A375 (cell line): Measurements from ENCODE around the gene NPR2. TPM values are rescaled to one million over a fixed set of nuclear protein-coding genes. Genes with fewer than 3 reads are reported as not detected.

Source experiments
- small RNA-seq: library from RNA; depleted of rRNA; stranded (forward); fragments of <200 nt; gene quantifications from one replicate; pipeline ENCODE3, GENCODE V24; 2014
- total RNA-seq: library from RNA; depleted of rRNA; stranded (reverse); fragments of >200 nt; shearing (Covaris generic); gene quantifications from 2 replicates; pipeline ENCODE4 v1.2.3, GENCODE V29; 2014; rRNA removed

The NPR2 gene
- total RNA-seq, result 2.0 and 5.1 TPM in 2 replicates

GRCh38 chr9:35791297-35791921 lies at the start of gene NPR2:
Gene NPR2, plus strand, starts transcription at chr9:35791591. Its CDS starts 818 bp downstream, at chr9:35792409.

DNA sequence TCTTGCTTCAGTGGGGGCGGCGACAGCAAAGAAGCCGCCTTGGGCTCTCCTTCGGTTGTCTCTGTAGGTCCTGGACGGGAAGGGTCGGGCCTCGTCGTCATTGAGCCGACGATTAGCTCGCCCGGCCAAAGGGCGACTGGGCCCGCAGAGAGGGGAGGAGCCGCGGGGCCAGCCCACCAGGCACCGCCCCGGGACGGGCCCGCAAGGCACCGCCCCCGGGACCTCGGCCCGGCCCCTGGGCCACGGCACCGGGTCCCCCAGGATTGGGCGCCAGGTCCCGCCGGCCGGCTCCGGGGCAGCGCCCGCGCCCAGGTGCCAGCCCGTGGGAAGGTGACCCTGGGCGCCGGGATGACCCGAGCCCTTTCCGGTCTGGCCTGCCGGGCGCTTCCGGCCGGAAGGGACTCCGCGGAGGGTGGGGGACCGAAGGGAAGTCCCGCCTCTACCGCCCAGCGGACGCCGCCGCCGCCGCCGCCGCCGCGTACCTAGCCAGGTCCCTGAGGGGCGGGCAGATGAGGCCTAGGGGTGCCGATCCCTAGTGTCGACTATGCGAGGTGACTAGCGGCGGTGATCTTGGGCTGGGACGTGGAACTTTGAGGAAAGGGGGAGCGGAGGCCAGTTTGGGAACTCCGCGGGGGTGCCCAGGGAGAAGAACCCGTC lies 42.4 kb upstream of the NPR2 start, which contains the start of the genes GBA2 and RGP1:
Gene GBA2, minus strand, starts transcription at position 371 of the 657 bp plus-strand sequence. CDS start 524 bp downstream, outside the sequence.
Gene RGP1, plus strand, starts transcription at position 430 of the 657 bp plus-strand sequence. CDS start 469 bp downstream, outside the sequence.

DNA sequence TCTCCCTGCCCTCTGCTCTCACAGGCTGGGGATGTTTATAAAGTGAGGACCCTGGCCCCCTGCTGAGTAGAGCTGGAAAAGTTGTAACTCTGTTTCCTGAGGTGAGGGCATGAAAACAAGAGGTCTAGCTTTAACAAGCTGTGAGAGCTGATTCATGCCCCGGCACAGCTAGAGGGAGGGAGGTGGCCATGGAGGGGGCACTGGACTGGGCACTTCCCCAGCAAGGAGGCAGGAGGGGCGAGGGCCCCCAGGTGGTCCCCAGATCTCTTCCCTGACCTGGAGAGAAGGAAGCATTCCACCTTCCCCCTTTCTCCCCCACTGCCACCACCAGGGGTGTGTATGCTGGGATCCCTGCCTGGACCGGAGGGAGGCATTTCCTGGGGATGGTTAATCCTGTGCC lies 37.1 kb upstream of the NPR2 start, which contains the start of gene MSMP:
Gene MSMP, minus strand, starts transcription at position 13 of the 400 bp plus-strand sequence. CDS start 147 bp downstream, outside the sequence.

DNA sequence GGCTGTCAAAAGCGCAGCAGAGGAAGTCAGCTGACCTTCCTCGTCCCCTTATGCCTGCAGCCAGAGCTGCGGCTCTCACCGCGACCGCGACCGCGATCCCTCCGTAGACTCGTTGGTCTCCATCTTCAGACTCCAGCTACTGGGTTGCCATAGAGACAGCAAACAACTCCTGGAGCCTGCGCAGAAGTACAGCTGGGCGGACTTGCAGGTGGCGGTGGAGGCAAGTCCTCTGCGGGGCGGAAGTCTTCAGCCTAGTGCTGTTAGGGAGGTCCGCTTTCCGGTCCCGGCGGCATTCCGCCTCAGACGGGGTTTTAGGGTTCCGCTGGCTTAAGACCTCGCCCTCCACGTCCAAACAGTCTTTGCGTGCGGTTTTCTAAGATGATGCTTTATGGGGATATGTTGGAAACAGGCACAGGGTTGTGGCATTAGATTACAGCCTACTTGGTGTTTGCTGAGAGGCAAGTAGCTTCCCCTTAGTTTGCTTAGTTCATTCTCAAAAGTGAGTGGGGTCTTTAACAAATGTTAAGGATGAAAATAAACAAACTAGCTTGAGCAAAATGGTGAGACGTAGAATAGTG lies 20.7 kb downstream of the NPR2 start, which contains the start of gene SPAG8:
Gene SPAG8, minus strand, starts transcription at position 238 of the 578 bp plus-strand sequence. Its CDS starts 115 bp downstream, at position 123.

GRCh38 chr9:35814841-35815543 lies 23.6 kb downstream of the NPR2 start, which contains the start of gene HINT2:
Gene HINT2, minus strand, starts transcription at chr9:35815042. Its CDS starts 63 bp downstream, at chr9:35814979.

DNA sequence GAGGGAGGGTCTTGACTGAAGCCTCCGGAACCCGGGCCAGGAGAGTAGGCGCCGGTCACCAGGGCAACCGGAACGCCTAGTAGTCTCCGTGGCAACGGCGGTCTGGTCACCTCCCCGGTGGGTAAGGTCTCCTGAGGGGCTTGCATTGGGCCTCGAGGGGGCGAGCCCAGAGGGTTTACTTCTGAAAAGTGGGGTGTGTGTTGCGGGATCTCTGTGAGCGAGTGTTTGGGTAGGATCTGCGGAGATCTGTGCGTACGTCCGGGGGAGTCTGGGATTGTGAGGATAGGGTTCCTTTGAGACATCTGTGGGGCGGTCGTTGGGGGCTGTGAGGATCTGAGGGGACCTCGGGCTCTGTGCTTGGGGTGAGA lies 37.3 kb downstream of the NPR2 start, which contains the start of gene FAM221B:
Gene FAM221B, minus strand, starts transcription at position 17 of the 368 bp plus-strand sequence. CDS start 2,571 bp downstream, outside the sequence.

DNA sequence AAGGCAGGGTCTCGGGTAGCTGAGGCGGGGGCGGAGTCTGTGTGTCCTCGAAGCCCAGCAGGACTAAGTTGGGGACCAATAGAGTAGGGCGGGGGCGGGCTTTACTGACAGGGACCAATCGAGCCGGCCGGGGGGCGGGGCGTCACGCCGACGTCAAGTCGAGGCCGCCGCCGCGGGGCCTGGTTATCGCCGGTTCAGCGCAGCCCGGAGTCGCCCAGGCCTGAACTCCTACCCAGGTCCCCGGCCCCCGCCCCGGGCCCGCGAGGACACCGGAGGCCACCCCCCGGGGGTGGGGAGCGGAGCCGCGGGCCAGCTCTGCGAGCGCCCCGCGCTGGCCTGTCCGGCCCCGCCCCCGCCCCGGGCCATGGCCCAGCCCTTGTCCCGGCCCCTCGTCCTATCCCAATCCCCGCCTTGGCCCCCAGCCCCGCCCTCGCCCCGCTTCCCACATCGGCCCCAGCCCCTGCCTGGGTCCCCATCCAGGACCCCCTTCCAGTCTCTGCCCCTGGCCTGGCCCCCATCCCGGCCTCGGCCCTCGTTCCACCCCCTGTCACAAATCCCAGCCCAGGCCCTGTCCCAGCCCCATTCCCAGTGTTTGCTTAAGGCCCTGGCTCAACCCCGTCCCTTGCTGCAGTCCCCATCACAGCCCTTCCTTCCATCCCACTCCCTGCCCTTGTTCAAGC lies 37.8 kb downstream of the NPR2 start, which contains the start of gene TMEM8B:
Gene TMEM8B, plus strand, starts transcription at position 145 of the 680 bp plus-strand sequence. Its CDS starts 220 bp downstream, at position 365.

Small RNA genes lying within 50 kb of the gene (small RNA-seq; reads per million reads assigned to genes)
- not detected for gene HINT2

Other genes starting within 250 kb of the NPR2 start
- gene TESK1, start 186.3 kb upstream of the NPR2 start, total RNA-seq, result 8.5 and 8.9 TPM in 2 replicates
- gene CD72, start 173.2 kb upstream of the NPR2 start, total RNA-seq, result 1.3 TPM in 1 of 2 replicates, not detected in the other
- not detected in 2 replicates for gene SIT1, start 140.7 kb upstream of the NPR2 start, total RNA-seq
- 24,429 and 35,489 TPM in 2 replicates for gene RMRP, start 133.6 kb upstream of the NPR2 start, total RNA-seq
- 10.5 and 14.1 TPM in 2 replicates for gene CCDC107, start 133.3 kb upstream of the NPR2 start, total RNA-seq
- gene ARHGEF39, start 126.4 kb upstream of the NPR2 start, total RNA-seq, result 5.9 and 6.6 TPM in 2 replicates
- gene CA9, start 117.7 kb upstream of the NPR2 start, total RNA-seq, result 23.5 and 29.2 TPM in 2 replicates
- gene TPM2, start 101.7 kb upstream of the NPR2 start, total RNA-seq, result 435 and 454 TPM in 2 replicates
- gene TLN1, start 59.4 kb upstream of the NPR2 start, total RNA-seq, result 168 and 176 TPM in 2 replicates
- gene CREB3, start 58.9 kb upstream of the NPR2 start, total RNA-seq, result 37.5 and 41.9 TPM in 2 replicates
- 49.6 and 50.5 TPM in 2 replicates for gene GBA2, start 42.4 kb upstream of the NPR2 start, total RNA-seq
- gene RGP1, start 42.3 kb upstream of the NPR2 start, total RNA-seq, result 20.3 and 20.9 TPM in 2 replicates
- gene MSMP, start 37.3 kb upstream of the NPR2 start, total RNA-seq, result not detected in 2 replicates
- 1.2 and 3.7 TPM in 2 replicates for gene SPAG8, start 20.7 kb downstream of the NPR2 start, total RNA-seq
- gene HINT2, start 23.5 kb downstream of the NPR2 start, total RNA-seq, result 95.7 and 102 TPM in 2 replicates
- gene FAM221B, start 37.1 kb downstream of the NPR2 start, total RNA-seq, result not detected in 2 replicates
- gene TMEM8B, start 37.6 kb downstream of the NPR2 start, total RNA-seq, result 1.5 and 1.7 TPM in 2 replicates
- not detected in 2 replicates for gene OR13J1, start 78.8 kb downstream of the NPR2 start, total RNA-seq
- gene HRCT1, start 114.6 kb downstream of the NPR2 start, total RNA-seq, result 7.3 and 10.7 TPM in 2 replicates
- 0.60 TPM in 1 of 2 replicates, not detected in the other for gene SPAAR, start 117.9 kb downstream of the NPR2 start, total RNA-seq
- gene OR2S2, start 166.6 kb downstream of the NPR2 start, total RNA-seq, result not detected in 2 replicates
- gene RECK, start 245.3 kb downstream of the NPR2 start, total RNA-seq, result 4.5 and 4.9 TPM in 2 replicates